GM21515 (cell line): ENCODE measurements around the gene TMEM132C.
"Not testable (repeated sequence)": the region's sequence is repeated elsewhere in the genome, so short reads cannot be mapped to it uniquely, and the experiment has no call there.

Source experiments
- ATAC-seq: cut with Tn5 transposase; IDR thresholded peaks from one replicate; pipeline ENCODE4 v1.9.1; 2021; ENCODE audit not compliant: unreplicated experiment

TMEM132C gene

DNA sequence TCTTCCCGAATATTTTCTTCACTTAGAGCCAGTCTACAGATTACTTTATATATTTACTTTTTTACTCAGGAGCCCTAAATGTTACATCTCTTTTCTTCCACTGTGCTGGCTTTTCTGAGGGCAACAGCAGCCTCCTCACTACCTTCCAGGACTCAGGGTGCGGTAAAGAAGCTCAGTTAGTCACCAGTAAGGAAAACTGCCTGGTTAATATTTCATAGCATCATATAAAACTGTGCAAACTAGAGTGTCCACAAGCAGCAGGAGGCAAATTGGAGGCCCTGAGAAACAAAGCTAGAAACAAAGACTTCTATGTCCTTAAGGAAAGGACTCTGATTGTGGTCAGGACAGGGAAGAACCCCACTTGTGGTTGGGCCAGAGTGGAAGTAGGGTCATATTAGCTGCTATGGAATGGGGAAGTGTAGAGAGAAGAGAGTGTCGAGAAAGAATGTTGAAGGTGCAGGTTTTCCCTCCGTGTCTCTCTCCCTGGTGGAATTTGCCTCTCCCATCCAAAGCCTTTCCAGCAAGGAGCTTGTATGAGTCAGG is 336.7 kb downstream of the TMEM132C start:
- no peak for ATAC-seq

DNA sequence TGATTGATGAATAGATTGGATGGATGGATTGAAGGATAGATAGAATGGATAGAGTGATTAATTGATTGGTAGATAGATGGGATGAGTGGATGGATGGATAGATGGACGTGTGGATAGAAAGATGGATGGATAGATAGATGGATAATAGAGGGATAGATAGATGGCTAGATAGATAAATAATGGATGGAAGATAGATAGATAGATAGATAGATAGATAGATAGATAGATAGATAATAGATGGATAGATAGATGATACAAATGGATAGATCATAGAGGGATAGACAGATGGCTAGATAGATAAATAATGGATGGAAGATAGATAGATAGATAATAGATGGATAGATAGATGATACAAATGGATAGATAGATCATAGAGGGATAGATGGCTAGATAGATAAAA is 337.2 kb downstream of the TMEM132C start:
- not testable (repeated sequence) for ATAC-seq

DNA sequence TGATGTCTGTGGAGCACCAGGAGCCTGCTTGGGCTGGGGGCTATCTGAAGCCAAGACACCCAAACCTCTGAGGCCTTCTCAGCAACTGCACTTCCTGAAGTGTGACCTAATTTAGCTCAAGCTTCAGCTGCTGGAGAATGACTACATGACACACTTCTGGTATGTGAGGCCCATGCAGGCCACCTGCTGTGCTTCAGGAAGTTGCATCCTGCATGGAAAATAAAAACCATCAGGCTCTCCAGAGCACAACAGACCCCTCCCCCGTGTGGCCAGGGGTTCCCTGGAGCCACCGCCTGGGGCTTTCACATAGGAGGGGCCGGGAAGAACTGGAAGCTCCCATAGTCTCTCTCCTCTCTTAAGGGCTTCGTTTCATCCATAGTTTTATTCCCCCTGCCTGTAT is 339.1 kb downstream of the TMEM132C start:
- ATAC-seq, result no peak

- ATAC-seq, result no peak
These were observed 339.6 kb downstream of the TMEM132C start for GRCh38 chr12:128606538-128606937.

DNA sequence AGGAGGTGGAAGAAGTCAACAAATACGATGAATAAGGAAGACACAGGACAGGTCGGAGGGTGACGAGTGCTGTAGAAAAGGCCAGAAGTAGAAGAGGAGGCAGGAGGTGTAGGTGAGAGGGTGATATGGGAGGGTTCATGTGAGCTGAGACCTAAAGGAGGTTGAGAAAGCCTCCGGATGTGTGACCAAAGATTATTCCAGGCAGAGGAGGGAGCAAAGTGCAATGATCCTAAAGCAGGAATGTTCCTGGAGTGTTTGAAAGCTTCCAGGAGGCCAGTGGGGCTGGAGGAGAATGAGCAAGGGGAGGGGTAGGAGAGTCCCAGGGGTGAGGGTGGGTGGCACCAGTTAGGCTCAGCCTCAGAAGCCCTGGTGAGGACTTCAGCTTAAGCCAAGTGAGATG is 340.0 kb downstream of the TMEM132C start:
- no peak for ATAC-seq

DNA sequence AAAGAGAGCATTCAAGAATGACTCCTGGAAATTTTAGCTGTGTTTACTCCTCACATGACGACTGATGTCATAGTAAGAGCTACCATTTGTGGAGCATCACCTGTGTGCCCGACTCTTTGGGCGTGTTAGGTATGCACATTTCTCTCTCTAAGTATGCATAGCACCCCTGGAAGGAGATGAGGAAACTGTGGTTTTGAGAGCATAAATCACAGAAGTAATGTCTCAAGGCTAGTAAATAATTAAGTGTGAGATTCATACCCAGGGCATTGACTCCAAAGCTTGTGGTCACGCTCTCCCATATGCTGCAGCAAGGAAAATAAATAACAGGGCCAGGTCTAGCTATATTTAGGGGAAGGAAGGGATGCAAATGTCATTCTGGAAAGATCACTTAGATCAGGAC is 340.7 kb downstream of the TMEM132C start:
- ATAC-seq, result no peak

- no peak for ATAC-seq
These were observed 342.9 kb downstream of the TMEM132C start for GRCh38 chr12:128609861-128610260.

DNA sequence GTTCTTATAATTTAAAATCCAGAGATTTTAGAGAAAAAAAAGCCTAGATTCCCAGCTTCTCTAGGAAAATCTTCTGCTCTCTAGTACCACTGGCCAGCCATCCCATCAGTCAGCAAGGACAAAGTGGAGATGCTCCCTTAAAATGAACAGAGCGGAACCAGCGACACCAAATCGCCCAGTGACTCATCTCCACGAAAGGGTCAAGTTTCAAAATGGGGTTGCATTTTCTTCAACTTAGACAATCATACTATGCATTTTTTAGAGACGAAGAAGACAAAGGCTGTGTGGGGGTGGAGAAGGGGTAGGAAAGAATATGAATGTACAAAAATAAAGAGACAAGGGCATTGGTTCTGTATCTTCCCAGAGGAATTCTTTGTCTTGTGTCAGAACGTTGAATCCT is 344.8 kb downstream of the TMEM132C start:
- no peak for ATAC-seq

GRCh38 chr12:128612150-128612850 is 345.3 kb downstream of the TMEM132C start:
- no peak for ATAC-seq

DNA sequence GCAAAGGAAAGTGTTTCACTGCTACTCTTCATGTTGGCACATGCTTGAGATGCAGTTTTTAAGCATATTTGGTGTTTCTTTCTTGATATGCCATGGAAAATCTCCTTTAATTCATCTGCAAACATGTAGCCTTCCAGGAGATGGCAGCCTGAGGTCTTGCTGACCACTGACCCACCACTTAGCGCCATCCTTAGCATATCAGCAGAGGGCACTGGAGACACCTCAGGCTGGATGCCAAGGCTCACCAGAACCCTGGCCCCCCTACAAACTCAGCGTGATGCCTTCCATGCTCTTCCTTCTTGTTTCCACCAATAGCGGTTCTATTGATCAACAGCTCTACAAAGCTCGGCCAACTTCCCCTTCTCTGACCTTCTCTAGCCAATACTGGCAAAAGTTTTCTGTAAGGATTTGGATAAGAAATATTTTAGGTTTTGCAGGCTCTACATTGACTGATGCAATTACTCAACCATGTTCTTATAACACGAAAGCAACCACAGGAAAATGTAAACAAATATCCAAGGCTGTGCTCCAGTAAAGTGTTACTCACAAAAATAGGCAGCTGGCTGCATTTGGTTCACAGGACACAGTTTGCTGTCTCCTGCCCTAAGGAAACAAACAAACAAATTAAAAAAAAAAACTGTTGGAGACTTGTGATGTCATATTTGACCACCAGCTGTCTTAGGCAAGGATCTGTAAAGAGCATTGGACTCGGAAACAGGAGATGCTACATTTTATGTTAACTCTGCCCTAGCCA is 347.0 kb downstream of the TMEM132C start:
- no peak for ATAC-seq

DNA sequence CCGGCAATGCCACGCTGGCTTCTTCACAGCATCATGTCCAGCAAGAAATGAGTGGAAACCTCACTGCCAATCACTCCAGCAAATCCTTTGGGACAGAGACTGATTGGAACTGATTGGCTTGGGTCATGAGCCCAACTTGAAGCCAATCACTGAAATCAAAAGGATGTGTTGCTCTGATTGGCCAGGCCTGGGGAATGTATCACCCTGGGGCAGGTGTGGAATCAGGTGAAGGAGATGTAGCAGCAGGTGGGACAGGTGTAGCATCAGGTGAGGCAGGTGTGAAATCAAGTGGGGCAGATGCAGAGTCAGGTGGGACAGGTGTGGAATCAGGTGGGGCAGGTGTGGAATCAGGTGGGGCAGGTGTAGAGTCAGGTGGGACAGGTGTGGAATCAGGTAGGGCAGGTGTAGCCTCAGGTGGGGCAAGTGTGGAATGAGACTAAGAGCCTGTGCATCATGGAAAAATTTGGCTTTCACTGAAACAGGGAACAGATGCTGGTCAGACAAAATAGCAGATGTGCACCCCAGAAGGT is 350.4 kb downstream of the TMEM132C start:
- no peak for ATAC-seq

GRCh38 chr12:128619263-128619662 is 352.3 kb downstream of the TMEM132C start:
- ATAC-seq, result no peak

GRCh38 chr12:128621304-128621703 is 354.3 kb downstream of the TMEM132C start:
- no peak for ATAC-seq

GRCh38 chr12:128623748-128624147 is 356.8 kb downstream of the TMEM132C start:
- no peak for ATAC-seq

- ATAC-seq, result no peak
These were observed 359.9 kb downstream of the TMEM132C start for GRCh38 chr12:128626808-128627320.

DNA sequence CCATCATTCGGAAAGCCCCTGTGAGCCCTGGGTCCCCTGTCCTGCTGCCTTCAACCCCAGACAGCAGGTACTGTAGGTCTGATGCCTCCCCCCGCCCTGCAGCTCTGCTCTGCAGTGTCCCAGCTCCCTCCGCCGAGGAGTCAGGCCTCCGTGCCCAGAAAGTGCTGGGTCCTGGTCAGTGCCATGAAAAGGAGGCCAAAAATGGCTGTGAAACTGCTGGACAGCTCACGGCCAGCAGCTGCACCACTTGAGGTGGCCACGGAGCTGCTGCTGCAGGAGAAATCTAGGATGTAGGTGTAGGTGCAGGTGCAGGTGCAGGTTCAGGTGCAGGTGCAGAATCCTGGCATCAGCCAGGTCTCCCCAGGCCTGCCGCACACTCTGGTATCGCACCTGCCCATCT is 360.7 kb downstream of the TMEM132C start:
- no peak for ATAC-seq

DNA sequence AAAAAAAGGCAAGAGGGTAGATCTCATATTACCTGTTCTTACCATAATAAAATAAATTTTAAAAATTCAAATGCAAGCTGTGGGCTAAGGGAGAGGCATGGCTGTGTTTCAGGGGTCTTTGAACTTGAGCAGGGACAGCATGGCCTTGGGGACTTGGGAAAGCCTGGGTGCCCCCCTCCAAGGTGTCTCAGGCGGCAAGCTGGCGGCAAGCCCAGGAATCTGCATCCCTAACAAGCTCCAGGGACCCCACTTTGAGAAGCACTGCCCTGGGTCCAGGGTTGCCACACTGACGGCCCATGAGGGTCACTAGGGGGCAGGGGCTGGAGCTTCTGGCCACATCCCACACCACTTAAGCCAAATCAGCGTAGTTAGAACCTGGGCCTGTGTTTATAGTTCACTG is 363.0 kb downstream of the TMEM132C start:
- ATAC-seq, result no peak

GRCh38 chr12:128637642-128638606 is 371.0 kb downstream of the TMEM132C start:
- ATAC-seq, result peak; percentile 85

- no peak for ATAC-seq
These were observed 372.1 kb downstream of the TMEM132C start for GRCh38 chr12:128639089-128639488.

DNA sequence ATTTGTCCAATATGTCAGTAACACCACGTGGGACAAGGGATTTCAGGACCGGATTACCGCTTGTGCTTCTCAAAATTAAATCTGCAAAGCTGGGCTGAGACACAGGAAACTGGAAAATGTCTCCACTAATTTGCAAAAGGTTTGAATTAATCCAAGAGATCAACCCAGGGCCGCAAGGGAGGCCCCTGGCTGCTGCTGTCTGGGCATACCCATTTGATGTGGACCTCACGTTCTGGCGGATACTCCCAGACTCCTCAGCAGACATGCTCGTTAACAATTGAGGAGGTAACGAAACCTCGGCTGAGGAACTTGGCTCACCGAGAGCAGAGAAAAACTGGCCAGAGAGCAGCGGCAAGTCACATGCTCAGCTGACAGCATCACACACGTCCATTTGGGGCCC is 376.2 kb downstream of the TMEM132C start:
- ATAC-seq, result no peak
